DND-41 (cell line): ENCODE data around the gene PTPRD.

ENCODE experiments used
- ATAC-seq: fragments of 200-7000 bp; cut with Tn5 transposase; 3 replicates; pipeline ENCODE4 v1.9.1; 2021; ENCODE audit warnings: low read depth; ENCODE audit not compliant: insufficient read depth
- DNase-seq: peaks from one replicate; pipeline ENCODE4 v3.0.0-alpha.2; 2020
- H2AFZ ChIP-seq: 2 replicates; pipeline ENCODE4 v1.6.0; 2012; ENCODE audit warnings: low read depth, low read length
- H3K27ac ChIP-seq: 2 replicates; pipeline ENCODE4 v1.5.1; 2012; ENCODE audit warnings: low read length, inconsistent platforms
- H3K27me3 ChIP-seq: fragments of 200-600 bp; sonication (generic); 2 replicates; pipeline ENCODE4 v1.6.0; 2012; ENCODE audit warnings: low read length, mild to moderate bottlenecking, inconsistent platforms; ENCODE audit not compliant: insufficient read depth, poor library complexity
- H3K36me3 ChIP-seq: 2 replicates; pipeline ENCODE4 v1.5.1; 2012; ENCODE audit warnings: low read length, inconsistent platforms; ENCODE audit not compliant: insufficient read depth
- H3K4me1 ChIP-seq: 2 replicates; pipeline ENCODE4 v1.5.1; 2012; ENCODE audit warnings: mild to moderate bottlenecking, low read length; ENCODE audit not compliant: insufficient read depth
- H3K4me2 ChIP-seq: 2 replicates; pipeline ENCODE4 v1.6.0; 2012; ENCODE audit warnings: mild to moderate bottlenecking, moderate library complexity, low read length, inconsistent platforms; ENCODE audit not compliant: insufficient read depth
- H3K4me3 ChIP-seq, 2 experiments: fragments of 200-600 bp in 1 of 2; shearing (Covaris generic) in 1 of 2; 2 replicates each; pipeline ENCODE4 v1.5.1; 2012 to 2016; ENCODE audit warnings: inconsistent platforms in 2 of 2, low read length in 2 of 2, mild to moderate bottlenecking in 2 of 2, low read depth in 1 of 2, moderate library complexity in 1 of 2
- H3K79me2 ChIP-seq: 2 replicates; pipeline ENCODE4 v1.6.0; 2012; ENCODE audit warnings: low read length, inconsistent platforms; ENCODE audit not compliant: insufficient read depth
- H3K9ac ChIP-seq: 2 replicates; pipeline ENCODE4 v1.6.0; 2012; ENCODE audit warnings: low read depth, mild to moderate bottlenecking, inconsistent platforms, low read length, moderate library complexity
- H3K9me3 ChIP-seq: 2 replicates; pipeline ENCODE4 v1.5.1; 2012; ENCODE audit warnings: low read length, moderate library complexity, mild to moderate bottlenecking, inconsistent platforms; ENCODE audit not compliant: insufficient read depth, severe bottlenecking
- H4K20me1 ChIP-seq: 2 replicates; pipeline ENCODE4 v1.6.0; 2012; ENCODE audit warnings: low read length; ENCODE audit not compliant: insufficient read depth
- CTCF ChIP-seq: IDR thresholded peaks from 2 replicates; pipeline ENCODE4 v1.5.1; 2012; ENCODE audit warnings: borderline replicate concordance, low read length, moderate library complexity, mild to moderate bottlenecking; ENCODE audit not compliant: poor library complexity, severe bottlenecking; ENCODE audit errors: extremely low read depth
- EZH2 ChIP-seq: IDR thresholded peaks from 3 replicates; pipeline ENCODE4 v1.6.1; 2012; ENCODE audit warnings: borderline replicate concordance, low read depth, mild to moderate bottlenecking, moderate library complexity, low read length, inconsistent platforms; ENCODE audit not compliant: severe bottlenecking

The PTPRD gene

DNA sequence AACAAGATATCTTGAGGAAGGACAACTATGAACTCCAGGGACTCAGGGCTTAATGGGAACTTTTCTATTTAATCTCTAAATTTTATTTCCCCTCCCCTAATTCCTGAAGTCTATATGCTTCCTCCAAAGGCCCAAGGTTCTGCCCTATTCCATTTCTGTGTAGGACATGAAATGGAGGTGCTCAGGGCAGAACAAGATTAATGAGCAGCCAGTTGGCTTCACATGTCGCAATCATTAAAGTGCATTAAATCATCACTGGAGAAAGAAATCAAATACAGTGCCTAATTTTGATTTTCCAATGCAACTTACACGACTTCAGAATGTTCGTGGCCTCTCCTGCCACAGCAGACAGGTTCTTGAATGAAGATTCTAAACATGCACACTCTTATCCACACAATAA lies 862.1 kb downstream of the PTPRD start:
- TF ChIP-seq EZH2 (no peak), CTCF (no peak)
- no peaks in the 10 kb centered on the region for H3K4me1 ChIP-seq
- H3K27me3 ChIP-seq, result no peaks in the 10 kb centered on the region
- H3K9ac ChIP-seq, result no peak overlapping the region
- H3K9me3 ChIP-seq, result no peaks in the 10 kb centered on the region
- no peak overlapping the region for H3K4me2 ChIP-seq
- H3K79me2 ChIP-seq, result no peaks in the 10 kb centered on the region
- no peak overlapping the region for H3K27ac ChIP-seq
- H2AFZ ChIP-seq, result no peak overlapping the region
- H3K36me3 ChIP-seq, result no peaks in the 10 kb centered on the region
- H4K20me1 ChIP-seq, result no peaks in the 10 kb centered on the region
- DNase-seq (no peak), ATAC-seq (no peak)
- H3K4me3 ChIP-seq, result no peak overlapping the region

- no peak for DNase-seq
- H3K27me3 ChIP-seq, result no peaks in the 10 kb centered on the region
Measured at GRCh38 chr9:9749591-9749990, 863.2 kb downstream of the PTPRD start.

GRCh38 chr9:9747787-9748186 lies 865.0 kb downstream of the PTPRD start:
- no peak overlapping the region for H3K4me2 ChIP-seq
- no peak overlapping the region for H3K9ac ChIP-seq
- H3K4me3 ChIP-seq, result no peak overlapping the region
- no peak for TF ChIP-seq CTCF
- TF ChIP-seq EZH2, result no peak
- ATAC-seq (no peak), DNase-seq (no peak)
- H2AFZ ChIP-seq, result no peak overlapping the region
- no peaks in the 10 kb centered on the region for H3K4me1 ChIP-seq
- no peaks in the 10 kb centered on the region for H3K79me2 ChIP-seq
- no peaks in the 10 kb centered on the region for H4K20me1 ChIP-seq
- H3K27ac ChIP-seq, result no peak overlapping the region
- no peaks in the 10 kb centered on the region for H3K36me3 ChIP-seq
- H3K9me3 ChIP-seq, result no peaks in the 10 kb centered on the region
- no peaks in the 10 kb centered on the region for H3K27me3 ChIP-seq

More at GRCh38 chr9:9749591-9749990, 863.2 kb downstream of the PTPRD start:
- Histone ChIP-seq H3K4me2 (no peak overlapping the region), H3K4me3 (no peak overlapping the region), H3K36me3 (no peaks in the 10 kb centered on the region), H3K9me3 (no peaks in the 10 kb centered on the region), H3K79me2 (no peaks in the 10 kb centered on the region), H3K4me1 (no peaks in the 10 kb centered on the region), H4K20me1 (no peaks in the 10 kb centered on the region), H2AFZ (no peak overlapping the region), H3K9ac (no peak overlapping the region), H3K27ac (no peak overlapping the region)
- no peak for TF ChIP-seq EZH2
- no peak for TF ChIP-seq CTCF
- no peak for ATAC-seq

GRCh38 chr9:9746826-9747225 lies 866.0 kb downstream of the PTPRD start:
- Histone ChIP-seq H4K20me1 (no peaks in the 10 kb centered on the region), H3K4me1 (no peaks in the 10 kb centered on the region), H3K27me3 (no peaks in the 10 kb centered on the region), H3K79me2 (no peaks in the 10 kb centered on the region), H3K9me3 (no peaks in the 10 kb centered on the region), H2AFZ (no peak overlapping the region), H3K36me3 (no peaks in the 10 kb centered on the region), H3K9ac (no peak overlapping the region), H3K4me3 (no peak overlapping the region), H3K4me2 (no peak overlapping the region), H3K27ac (no peak overlapping the region)
- ATAC-seq (no peak), DNase-seq (no peak)
- TF ChIP-seq CTCF (no peak), EZH2 (no peak)
